ENCODE measurements around the gene ADGRB3.

The ADGRB3 gene

GRCh38 chr6:68941345-68941744 lies 306.3 kb downstream of the ADGRB3 start:
- Histone ChIP-seq H3K4me3 (ENCODE audit: insufficient read depth in 1 of 2, low read depth in 1 of 2, low read length in 2 of 2) (no peak overlapping the region), H3K27me3 (ENCODE audit: control insufficient read depth in 1 of 2, insufficient read depth in 1 of 2, low read length in 2 of 2) (no peaks in the 10 kb centered on the region), H3K27ac (ENCODE audit: low read length, poor library complexity, severe bottlenecking) (no peak overlapping the region), H3K79me1 (replicated peaks; ENCODE audit: low read length, poor library complexity, severe bottlenecking) (no peaks in the 10 kb centered on the region), H2AK5ac (ENCODE audit: low read length, severe bottlenecking) (no peak overlapping the region), H2BK15ac (ENCODE audit: low read depth, poor library complexity, severe bottlenecking) (no peak overlapping the region), H3K9me3 (ENCODE audit: control insufficient read depth, low read length) (no peaks in the 10 kb centered on the region), H3K23ac (ENCODE audit: low read length in 2 of 2) (no peak overlapping the region), H3K4me1 (ENCODE audit: control insufficient read depth, insufficient read depth, low read depth, low read length) (no peaks in the 10 kb centered on the region), H3K14ac (ENCODE audit: low read length in 2 of 2) (no peak overlapping the region), H3K4ac (ENCODE audit: low read depth in 1 of 2, low read length in 2 of 2) (no peak overlapping the region), H3K36me3 (ENCODE audit: control insufficient read depth in 1 of 2, insufficient read depth in 2 of 2, low read depth in 1 of 2, low read length in 2 of 2) (no peaks in the 10 kb centered on the region), H2AFZ (ENCODE audit: low read depth, low read length) (no peak overlapping the region), H2BK12ac (ENCODE audit: low read length in 2 of 2) (no peak overlapping the region), H4K8ac (ENCODE audit: low read length) (no peak overlapping the region), H3K9ac (ENCODE audit: low read length) (no peak overlapping the region), H4K91ac (ENCODE audit: low read length) (no peak overlapping the region), H3K4me2 (ENCODE audit: low read length, poor library complexity, severe bottlenecking) (no peak overlapping the region), H2BK120ac (ENCODE audit: low read depth, low read length) (no peak overlapping the region), H2BK5ac (ENCODE audit: low read depth, low read length, poor library complexity, severe bottlenecking) (no peak overlapping the region), H3K18ac (ENCODE audit: low read depth in 1 of 2, low read length in 2 of 2) (no peak overlapping the region)
- WGBS = no CpG with 5 or more reads among the region's 2 CpGs
- DNase-seq = no peak

- Histone ChIP-seq H3K4me3 (ENCODE audit: insufficient read depth in 1 of 2, low read depth in 1 of 2, low read length in 2 of 2) (no peak overlapping the region), H3K9me3 (ENCODE audit: control insufficient read depth, low read length) (no peaks in the 10 kb centered on the region), H3K4me1 (ENCODE audit: control insufficient read depth, insufficient read depth, low read depth, low read length) (no peaks in the 10 kb centered on the region), H3K18ac (ENCODE audit: low read depth in 1 of 2, low read length in 2 of 2) (no peak overlapping the region), H3K14ac (ENCODE audit: low read length in 2 of 2) (no peak overlapping the region), H3K23ac (ENCODE audit: low read length in 2 of 2) (no peak overlapping the region), H2AFZ (ENCODE audit: low read depth, low read length) (no peak overlapping the region), H3K36me3 (ENCODE audit: control insufficient read depth in 1 of 2, insufficient read depth in 2 of 2, low read depth in 1 of 2, low read length in 2 of 2) (no peaks in the 10 kb centered on the region), H2AK5ac (ENCODE audit: low read length, severe bottlenecking) (no peak overlapping the region), H4K8ac (ENCODE audit: low read length) (no peak overlapping the region), H3K4me2 (ENCODE audit: low read length, poor library complexity, severe bottlenecking) (no peak overlapping the region), H3K9ac (ENCODE audit: low read length) (no peak overlapping the region), H3K79me1 (replicated peaks; ENCODE audit: low read length, poor library complexity, severe bottlenecking) (no peaks in the 10 kb centered on the region), H2BK12ac (ENCODE audit: low read length in 2 of 2) (no peak overlapping the region), H3K4ac (ENCODE audit: low read depth in 1 of 2, low read length in 2 of 2) (no peak overlapping the region), H2BK15ac (ENCODE audit: low read depth, poor library complexity, severe bottlenecking) (no peak overlapping the region), H3K27me3 (ENCODE audit: control insufficient read depth in 1 of 2, insufficient read depth in 1 of 2, low read length in 2 of 2) (no peaks in the 10 kb centered on the region), H2BK120ac (ENCODE audit: low read depth, low read length) (no peak overlapping the region), H2BK5ac (ENCODE audit: low read depth, low read length, poor library complexity, severe bottlenecking) (no peak overlapping the region), H4K91ac (ENCODE audit: low read length) (no peak overlapping the region), H3K27ac (ENCODE audit: low read length, poor library complexity, severe bottlenecking) (no peak overlapping the region)
- 96% methylated on average over 5 of the region's 5 CpGs for WGBS
- no peak for DNase-seq
Measured at GRCh38 chr6:68947721-68948120, 312.6 kb downstream of the ADGRB3 start.

GRCh38 chr6:68951270-68951669 lies 316.2 kb downstream of the ADGRB3 start:
- Histone ChIP-seq H2BK120ac (ENCODE audit: low read depth, low read length) (no peak overlapping the region), H3K36me3 (ENCODE audit: control insufficient read depth in 1 of 2, insufficient read depth in 2 of 2, low read depth in 1 of 2, low read length in 2 of 2) (no peaks in the 10 kb centered on the region), H3K4me3 (ENCODE audit: insufficient read depth in 1 of 2, low read depth in 1 of 2, low read length in 2 of 2) (no peak overlapping the region), H3K9ac (ENCODE audit: low read length) (no peak overlapping the region), H4K8ac (ENCODE audit: low read length) (no peak overlapping the region), H3K18ac (ENCODE audit: low read depth in 1 of 2, low read length in 2 of 2) (no peak overlapping the region), H3K27me3 (ENCODE audit: control insufficient read depth in 1 of 2, insufficient read depth in 1 of 2, low read length in 2 of 2) (no peaks in the 10 kb centered on the region), H3K4me2 (ENCODE audit: low read length, poor library complexity, severe bottlenecking) (no peak overlapping the region), H3K4ac (ENCODE audit: low read depth in 1 of 2, low read length in 2 of 2) (no peak overlapping the region), H2BK15ac (ENCODE audit: low read depth, poor library complexity, severe bottlenecking) (no peak overlapping the region), H2AK5ac (ENCODE audit: low read length, severe bottlenecking) (no peak overlapping the region), H3K79me1 (replicated peaks; ENCODE audit: low read length, poor library complexity, severe bottlenecking) (no peaks in the 10 kb centered on the region), H3K27ac (ENCODE audit: low read length, poor library complexity, severe bottlenecking) (no peak overlapping the region), H3K4me1 (ENCODE audit: control insufficient read depth, insufficient read depth, low read depth, low read length) (no peaks in the 10 kb centered on the region), H3K14ac (ENCODE audit: low read length in 2 of 2) (no peak overlapping the region), H2BK5ac (ENCODE audit: low read depth, low read length, poor library complexity, severe bottlenecking) (no peak overlapping the region), H3K9me3 (ENCODE audit: control insufficient read depth, low read length) (no peaks in the 10 kb centered on the region), H2AFZ (ENCODE audit: low read depth, low read length) (no peak overlapping the region), H4K91ac (ENCODE audit: low read length) (no peak overlapping the region), H3K23ac (ENCODE audit: low read length in 2 of 2) (no peak overlapping the region), H2BK12ac (ENCODE audit: low read length in 2 of 2) (no peak overlapping the region)
- 87% methylated on average over 10 of the region's 10 CpGs for WGBS
- DNase-seq = no peak

GRCh38 chr6:68958327-68958726 lies 323.2 kb downstream of the ADGRB3 start:
- Histone ChIP-seq H3K9me3 (ENCODE audit: control insufficient read depth, low read length) (no peaks in the 10 kb centered on the region), H3K27me3 (ENCODE audit: control insufficient read depth in 1 of 2, insufficient read depth in 1 of 2, low read length in 2 of 2) (no peaks in the 10 kb centered on the region), H3K4ac (ENCODE audit: low read depth in 1 of 2, low read length in 2 of 2) (no peak overlapping the region), H3K23ac (ENCODE audit: low read length in 2 of 2) (no peak overlapping the region), H3K9ac (ENCODE audit: low read length) (no peak overlapping the region), H3K79me1 (replicated peaks; ENCODE audit: low read length, poor library complexity, severe bottlenecking) (no peaks in the 10 kb centered on the region), H2BK120ac (ENCODE audit: low read depth, low read length) (no peak overlapping the region), H3K4me2 (ENCODE audit: low read length, poor library complexity, severe bottlenecking) (no peak overlapping the region), H2AK5ac (ENCODE audit: low read length, severe bottlenecking) (no peak overlapping the region), H3K18ac (ENCODE audit: low read depth in 1 of 2, low read length in 2 of 2) (no peak overlapping the region), H3K4me1 (ENCODE audit: control insufficient read depth, insufficient read depth, low read depth, low read length) (no peaks in the 10 kb centered on the region), H3K27ac (ENCODE audit: low read length, poor library complexity, severe bottlenecking) (no peak overlapping the region), H4K8ac (ENCODE audit: low read length) (no peak overlapping the region), H2BK15ac (ENCODE audit: low read depth, poor library complexity, severe bottlenecking) (no peak overlapping the region), H2AFZ (ENCODE audit: low read depth, low read length) (no peak overlapping the region), H4K91ac (ENCODE audit: low read length) (no peak overlapping the region), H3K14ac (ENCODE audit: low read length in 2 of 2) (no peak overlapping the region), H2BK5ac (ENCODE audit: low read depth, low read length, poor library complexity, severe bottlenecking) (no peak overlapping the region), H3K36me3 (ENCODE audit: control insufficient read depth in 1 of 2, insufficient read depth in 2 of 2, low read depth in 1 of 2, low read length in 2 of 2) (no peaks in the 10 kb centered on the region), H2BK12ac (ENCODE audit: low read length in 2 of 2) (no peak overlapping the region), H3K4me3 (ENCODE audit: insufficient read depth in 1 of 2, low read depth in 1 of 2, low read length in 2 of 2) (no peak overlapping the region)
- WGBS = no CpG with 5 or more reads among the region's 2 CpGs
- DNase-seq = no peak
